Measurements from ENCODE around the gene KRTAP23-1.

DNA sequence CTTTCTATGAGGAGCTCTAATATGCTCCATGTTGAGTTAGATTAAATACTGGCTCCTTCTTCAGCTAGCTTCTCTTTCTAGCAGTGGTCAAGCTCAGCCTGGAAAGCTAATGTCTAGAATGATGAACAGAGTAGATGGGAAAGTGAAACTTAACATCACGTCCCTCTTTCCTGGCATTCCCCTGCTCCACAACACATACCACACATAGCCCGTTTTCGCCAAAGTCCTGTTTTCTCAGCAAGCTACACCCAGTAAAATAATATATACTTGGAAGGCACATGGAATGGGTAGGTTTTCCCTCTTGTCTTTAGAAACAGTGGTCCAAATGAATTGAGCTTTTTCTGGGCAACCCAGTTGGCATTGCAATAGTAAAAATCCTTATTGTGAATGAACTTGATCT, 14.7 kb downstream of the KRTAP23-1 start:
- TF ChIP-seq POLR2A (IDR thresholded peaks at IDR 0.05): no peak
- TF ChIP-seq, protein P1, sequence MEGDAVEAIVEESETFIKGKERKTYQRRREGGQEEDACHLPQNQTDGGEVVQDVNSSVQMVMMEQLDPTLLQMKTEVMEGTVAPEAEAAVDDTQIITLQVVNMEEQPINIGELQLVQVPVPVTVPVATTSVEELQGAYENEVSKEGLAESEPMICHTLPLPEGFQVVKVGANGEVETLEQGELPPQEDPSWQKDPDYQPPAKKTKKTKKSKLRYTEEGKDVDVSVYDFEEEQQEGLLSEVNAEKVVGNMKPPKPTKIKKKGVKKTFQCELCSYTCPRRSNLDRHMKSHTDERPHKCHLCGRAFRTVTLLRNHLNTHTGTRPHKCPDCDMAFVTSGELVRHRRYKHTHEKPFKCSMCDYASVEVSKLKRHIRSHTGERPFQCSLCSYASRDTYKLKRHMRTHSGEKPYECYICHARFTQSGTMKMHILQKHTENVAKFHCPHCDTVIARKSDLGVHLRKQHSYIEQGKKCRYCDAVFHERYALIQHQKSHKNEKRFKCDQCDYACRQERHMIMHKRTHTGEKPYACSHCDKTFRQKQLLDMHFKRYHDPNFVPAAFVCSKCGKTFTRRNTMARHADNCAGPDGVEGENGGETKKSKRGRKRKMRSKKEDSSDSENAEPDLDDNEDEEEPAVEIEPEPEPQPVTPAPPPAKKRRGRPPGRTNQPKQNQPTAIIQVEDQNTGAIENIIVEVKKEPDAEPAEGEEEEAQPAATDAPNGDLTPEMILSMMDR (IDR thresholded peaks at IDR 0.05): no peak
